KBM-7 (cell line): ENCODE data around the gene NDUFB5.

Source experiments
- DNase-seq: peaks from one replicate; pipeline ENCODE4 v3.0.0-alpha.2; 2015
- in situ Hi-C: fragments of 300-500 bp; cut with MboI; formaldehyde crosslinking; loops from 2 replicates; pipeline ENCODE4 v1.14.3; 2020; ENCODE audit warnings: low sequenced_read_pairs, low pct_unique_long_range_greater_than_20kb, mixed read lengths

The NDUFB5 gene

GRCh38 chr3:179671309-179671708 is 66.7 kb downstream of the NDUFB5 start:
- in situ Hi-C loops, result no loop called here
- DNase-seq, result no peak

DNA sequence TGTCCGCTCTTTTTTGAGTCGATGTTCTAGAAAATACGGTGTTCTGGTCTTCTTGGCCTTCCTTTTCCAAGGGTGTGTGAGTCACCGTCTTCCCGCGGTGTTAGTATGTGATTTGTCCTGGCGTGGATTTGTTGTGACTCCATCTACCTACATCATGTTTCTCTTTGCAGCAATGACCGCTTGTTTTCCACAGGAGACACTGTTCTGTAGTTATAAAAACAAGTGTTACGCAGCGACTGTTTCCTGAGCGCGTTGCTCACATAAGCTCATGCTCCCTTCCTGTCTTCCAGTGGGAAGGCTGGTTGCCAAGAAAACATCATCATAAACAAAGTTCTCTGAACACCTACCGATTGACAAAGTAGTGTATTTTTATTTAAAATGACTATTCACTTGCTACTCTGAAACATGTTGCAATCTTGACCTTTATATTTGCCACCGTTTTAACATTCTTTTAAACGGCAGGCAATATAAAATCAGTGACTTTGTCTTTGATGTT is 67.2 kb downstream of the NDUFB5 start:
- in situ Hi-C loops, result no loop called here
- no peak for DNase-seq

DNA sequence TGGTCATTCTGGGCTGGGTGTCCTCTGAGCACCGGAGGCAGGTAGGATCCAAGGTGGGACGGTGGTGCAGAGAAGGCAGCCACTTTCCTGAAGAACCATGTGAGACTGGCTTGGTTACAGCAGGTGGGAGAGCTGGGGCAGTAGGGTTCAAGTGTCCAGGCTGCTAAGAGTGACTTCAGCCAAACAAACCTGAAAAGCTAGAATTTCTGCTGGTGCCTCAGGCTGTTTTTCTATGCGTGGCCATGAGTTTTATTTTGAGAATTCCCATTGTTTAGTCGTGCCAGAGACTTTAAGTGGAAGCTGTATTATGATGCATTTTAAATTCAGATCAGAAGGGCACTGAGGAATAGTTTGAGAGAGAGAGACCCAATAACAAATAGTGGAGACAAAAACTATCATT is 68.3 kb downstream of the NDUFB5 start:
- no peak for DNase-seq
- in situ Hi-C loops, result no loop called here

GRCh38 chr3:179673523-179673922 is 68.9 kb downstream of the NDUFB5 start:
- DNase-seq, result no peak
- in situ Hi-C loops, result no loop called here

GRCh38 chr3:179676081-179676480 is 71.5 kb downstream of the NDUFB5 start:
- in situ Hi-C loops, result no loop called here
- no peak for DNase-seq
